ENCODE measurements around the gene RBPJ. TPM values are rescaled to one million over a fixed set of nuclear protein-coding genes. Genes with fewer than 3 reads are reported as not detected.

The RBPJ gene
- total RNA-seq, 4 donors from 2014 or later, result 115 to 214 (median 173) TPM

- no peak for TF ChIP-seq CTCF (IDR thresholded peaks at IDR 0.05; ENCODE audit: low read depth)
These were observed 153.1 kb downstream of the RBPJ start for GRCh38 chr4:26473893-26474292.

DNA sequence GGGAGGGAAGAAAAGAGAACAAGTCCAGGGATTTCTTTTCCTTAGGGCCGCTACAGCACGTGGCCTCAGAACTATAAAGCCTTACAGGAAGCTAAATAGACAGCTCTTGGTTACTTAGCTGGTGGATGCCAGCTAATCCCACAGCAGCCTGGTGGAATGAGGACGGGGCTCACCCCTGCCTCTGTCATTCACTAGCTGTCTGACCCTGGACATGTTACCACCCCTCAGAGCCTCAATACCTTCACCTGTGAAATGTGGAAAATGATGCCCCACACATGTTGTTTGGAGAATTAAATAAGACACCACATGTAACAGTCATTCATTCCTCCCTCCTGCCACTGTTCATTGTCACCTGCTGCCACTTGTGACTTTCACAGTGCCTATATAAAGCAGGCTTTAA, 153.7 kb downstream of the RBPJ start:
- TF ChIP-seq CTCF (IDR thresholded peaks at IDR 0.05; ENCODE audit: low read depth), result no peak

DNA sequence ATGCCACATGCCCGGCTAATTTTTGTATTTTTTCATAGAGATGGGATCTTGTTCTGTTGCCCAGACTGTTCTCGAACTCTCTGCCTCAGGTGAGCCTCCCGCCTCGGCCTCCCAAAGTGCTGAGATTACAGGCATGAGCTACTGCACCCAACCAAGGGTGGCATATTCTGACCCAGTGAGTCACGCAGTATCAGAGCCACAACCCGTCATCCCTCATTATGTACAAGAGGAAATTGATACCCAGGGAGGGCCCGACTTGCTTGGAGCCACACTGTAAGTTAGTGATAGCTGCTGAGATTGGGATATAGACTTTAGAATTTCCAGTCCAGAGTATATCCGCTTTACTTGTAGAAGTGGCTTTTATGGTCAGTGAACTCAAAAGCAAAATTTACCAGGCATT, 154.9 kb downstream of the RBPJ start:
- no peak for TF ChIP-seq CTCF (IDR thresholded peaks at IDR 0.05; ENCODE audit: low read depth)

DNA sequence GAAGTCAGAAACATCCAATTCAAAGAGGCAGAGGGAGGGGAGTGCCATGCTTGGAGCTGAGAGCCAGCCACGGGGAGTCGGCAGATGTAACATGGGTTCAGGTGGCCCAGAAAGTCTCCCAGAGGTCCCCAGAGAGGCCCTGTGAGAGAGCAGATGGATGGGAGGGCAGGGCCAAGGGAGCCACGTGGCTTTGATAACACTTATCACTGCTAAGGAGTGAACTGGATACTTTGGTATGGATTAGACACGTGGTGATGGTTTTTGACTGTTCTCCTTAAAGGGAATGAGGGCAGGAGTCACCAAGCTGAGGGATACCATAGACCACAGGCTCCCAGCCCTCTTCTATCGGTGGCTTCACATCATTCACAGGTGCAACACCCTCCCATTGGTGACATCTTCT, 155.7 kb downstream of the RBPJ start:
- no peak for TF ChIP-seq CTCF (IDR thresholded peaks at IDR 0.05; ENCODE audit: low read depth)

DNA sequence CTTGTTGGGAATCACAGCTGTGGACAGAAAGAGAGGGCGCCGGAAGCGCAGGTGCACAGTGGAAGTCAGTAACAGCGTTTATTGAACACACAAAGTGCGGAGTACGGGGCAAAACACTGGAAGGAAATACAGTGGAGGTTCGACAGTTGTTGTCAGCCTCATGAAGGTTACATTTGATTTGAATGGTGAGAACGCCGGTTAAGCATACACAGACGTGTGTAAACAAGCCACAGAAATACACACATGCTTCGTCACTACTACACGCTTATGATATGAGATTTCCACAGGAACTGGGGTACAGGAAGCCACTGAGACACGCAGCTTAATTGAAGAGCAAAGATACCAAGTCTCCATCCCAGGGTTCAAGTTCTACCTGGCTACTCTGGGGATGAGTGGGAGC, 157.5 kb downstream of the RBPJ start:
- no peak for TF ChIP-seq CTCF (IDR thresholded peaks at IDR 0.05; ENCODE audit: low read depth)

DNA sequence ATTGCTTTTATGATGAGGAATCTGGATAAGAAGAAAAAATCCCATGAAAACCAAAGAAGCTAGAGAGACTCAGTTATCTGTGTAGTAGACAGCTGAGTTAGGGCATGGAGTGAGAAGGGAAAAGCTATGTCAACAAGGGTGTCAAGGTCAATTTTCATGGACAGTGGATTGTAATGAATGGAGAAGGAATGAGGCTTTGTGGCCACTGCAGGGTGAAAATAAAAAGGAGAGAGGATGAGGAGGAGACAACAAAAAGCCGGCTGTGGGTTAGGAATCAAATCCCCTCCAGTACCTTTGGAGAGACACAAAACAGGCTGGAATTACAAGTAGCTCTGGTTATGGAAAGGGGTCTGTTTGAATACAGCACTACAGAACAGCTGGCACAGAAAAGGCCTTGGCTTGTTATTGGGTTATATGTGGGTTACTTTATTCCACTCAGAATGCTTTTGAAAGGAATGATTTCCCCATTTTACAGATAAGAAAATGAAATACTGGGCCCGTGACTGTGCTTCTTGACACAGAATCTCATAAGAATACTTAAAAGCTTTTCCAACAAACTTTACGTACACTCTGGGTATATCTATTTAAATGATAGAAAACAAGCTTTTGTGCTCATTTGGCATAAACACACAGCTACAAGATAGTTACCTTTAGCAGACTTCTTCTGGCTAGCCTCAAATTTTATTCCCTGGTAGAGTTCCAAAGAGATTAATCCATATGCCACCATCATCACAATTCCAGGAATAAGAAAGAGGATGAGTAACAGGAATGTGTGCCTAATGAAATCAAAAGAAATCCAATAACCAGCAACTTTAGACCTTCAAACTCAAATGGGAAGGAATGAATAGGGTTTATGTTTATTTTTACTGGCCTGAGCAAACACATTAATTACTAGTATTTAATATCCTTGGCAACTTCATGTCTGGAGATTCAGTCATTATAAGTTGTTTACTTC, 162.0 kb downstream of the RBPJ start:
- no peak for TF ChIP-seq CTCF (IDR thresholded peaks at IDR 0.05; ENCODE audit: low read depth)

GRCh38 chr4:26484032-26484515, 163.3 kb downstream of the RBPJ start:
- TF ChIP-seq CTCF (IDR thresholded peaks at IDR 0.05; ENCODE audit: low read depth), result no peak
